HCT116 (cell line): ENCODE data around the gene RIT1.

Experiments used
- CBX3 ChIP-seq: IDR thresholded peaks from 2 replicates; pipeline ENCODE4 v1.6.1; 2012; ENCODE audit warnings: low read depth
- EZH2 ChIP-seq: fragments of 200-600 bp; sonication (generic); IDR thresholded peaks from 2 replicates; pipeline ENCODE4 v1.6.1; 2017; ENCODE audit warnings: antibody characterized with exemption, mixed run types
- POLR2A ChIP-seq: IDR thresholded peaks from 2 replicates; pipeline ENCODE4 v1.7.0; 2011; ENCODE audit warnings: borderline replicate concordance; ENCODE audit not compliant: insufficient read depth, insufficient read length; ENCODE audit errors: extremely low read depth
- TCF7L2 ChIP-seq: IDR thresholded peaks from 2 replicates; pipeline ENCODE4 v1.7.0; 2011; ENCODE audit warnings: borderline replicate concordance, inconsistent platforms; ENCODE audit not compliant: insufficient read depth, insufficient read length; ENCODE audit errors: extremely low read depth
- YY1 ChIP-seq: IDR thresholded peaks from 2 replicates; pipeline ENCODE4 v1.6.1; 2011; ENCODE audit warnings: low read length, low read depth, moderate library complexity, mild to moderate bottlenecking; ENCODE audit not compliant: insufficient replicate concordance; ENCODE audit errors: extremely low read depth
- ZBTB33 ChIP-seq: IDR thresholded peaks from 2 replicates; pipeline ENCODE4 v1.6.1; 2011; ENCODE audit warnings: mild to moderate bottlenecking, low read length, moderate library complexity; ENCODE audit not compliant: insufficient replicate concordance; ENCODE audit errors: extremely low read depth
- TF ChIP-seq, protein P1 (sequence below), 3 experiments: fragments of 200-600 bp in 1 of 3; sonication (generic) in 1 of 3; IDR thresholded peaks in 2 of 3; conservative IDR thresholded peaks in 1 of 3; 2 replicates each; pipeline ENCODE4 v1.5.1; 2012 to 2017; ENCODE audit warnings: low read depth in 2 of 3, low read length in 2 of 3, antibody characterized with exemption in 1 of 3, borderline replicate concordance in 1 of 3, control low read depth in 1 of 3, mild to moderate bottlenecking in 1 of 3, mixed read lengths in 1 of 3, mixed run types in 1 of 3, moderate library complexity in 1 of 3; ENCODE audit not compliant: insufficient read depth in 1 of 3

GRCh38 chr1:155882766-155883165, 28.4 kb downstream of the RIT1 start:
- TF ChIP-seq, protein P1, sequence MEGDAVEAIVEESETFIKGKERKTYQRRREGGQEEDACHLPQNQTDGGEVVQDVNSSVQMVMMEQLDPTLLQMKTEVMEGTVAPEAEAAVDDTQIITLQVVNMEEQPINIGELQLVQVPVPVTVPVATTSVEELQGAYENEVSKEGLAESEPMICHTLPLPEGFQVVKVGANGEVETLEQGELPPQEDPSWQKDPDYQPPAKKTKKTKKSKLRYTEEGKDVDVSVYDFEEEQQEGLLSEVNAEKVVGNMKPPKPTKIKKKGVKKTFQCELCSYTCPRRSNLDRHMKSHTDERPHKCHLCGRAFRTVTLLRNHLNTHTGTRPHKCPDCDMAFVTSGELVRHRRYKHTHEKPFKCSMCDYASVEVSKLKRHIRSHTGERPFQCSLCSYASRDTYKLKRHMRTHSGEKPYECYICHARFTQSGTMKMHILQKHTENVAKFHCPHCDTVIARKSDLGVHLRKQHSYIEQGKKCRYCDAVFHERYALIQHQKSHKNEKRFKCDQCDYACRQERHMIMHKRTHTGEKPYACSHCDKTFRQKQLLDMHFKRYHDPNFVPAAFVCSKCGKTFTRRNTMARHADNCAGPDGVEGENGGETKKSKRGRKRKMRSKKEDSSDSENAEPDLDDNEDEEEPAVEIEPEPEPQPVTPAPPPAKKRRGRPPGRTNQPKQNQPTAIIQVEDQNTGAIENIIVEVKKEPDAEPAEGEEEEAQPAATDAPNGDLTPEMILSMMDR (IDR thresholded peaks at IDR 0.05 in 2 of 3, conservative IDR thresholded peaks at IDR 0.05 in 1 of 3; ENCODE audit: borderline replicate concordance in 1 of 3, insufficient read depth in 1 of 3, low read depth in 2 of 3, low read length in 2 of 3), result no peak
- no peak for TF ChIP-seq POLR2A
- no peak for TF ChIP-seq CBX3
- TF ChIP-seq YY1, result no peak
- no peak for TF ChIP-seq ZBTB33
- no peak for TF ChIP-seq TCF7L2
- TF ChIP-seq EZH2, result no peak
